NCI-H2227 (cell line): ENCODE results near the gene MAML1.
"Not testable (repeated sequence)": the region's sequence is repeated elsewhere in the genome, so short reads cannot be mapped to it uniquely, and the experiment has no call there.

Source experiments
- DNase-seq: peaks from one replicate; lab custom pipeline; 2025; ENCODE audit not compliant: unreplicated experiment; lab: John Stamatoyannopoulos, UW

MAML1 gene

GRCh38 chr5:179768326-179769085 lies 35.9 kb downstream of the MAML1 start:
- DNase-seq: no peak

- no peak for DNase-seq
Observed at GRCh38 chr5:179769271-179769670, 36.6 kb downstream of the MAML1 start.

GRCh38 chr5:179769796-179770195 lies 37.2 kb downstream of the MAML1 start:
- DNase-seq: no peak

- DNase-seq: no peak
Observed at GRCh38 chr5:179771311-179771895, 38.8 kb downstream of the MAML1 start.

GRCh38 chr5:179772351-179772750 lies 39.7 kb downstream of the MAML1 start:
- DNase-seq: no peak

DNA sequence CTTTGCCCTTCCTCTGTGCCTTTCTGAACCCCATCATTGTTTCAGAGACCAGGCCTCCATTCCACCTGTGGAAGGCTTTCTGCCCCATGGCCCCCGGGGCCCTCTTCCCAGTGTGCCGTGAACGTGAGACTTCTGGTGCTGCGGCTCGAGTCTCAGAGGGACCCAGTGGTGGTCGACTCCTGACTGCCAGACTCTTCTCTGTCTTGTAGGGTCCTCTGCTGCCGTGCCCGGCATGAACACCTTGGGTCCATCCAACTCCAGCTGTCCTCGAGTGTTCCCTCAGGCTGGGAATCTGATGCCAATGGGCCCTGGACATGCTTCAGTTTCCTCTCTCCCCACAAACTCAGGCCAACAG lies 41.0 kb downstream of the MAML1 start:
- DNase-seq: no peak

DNA sequence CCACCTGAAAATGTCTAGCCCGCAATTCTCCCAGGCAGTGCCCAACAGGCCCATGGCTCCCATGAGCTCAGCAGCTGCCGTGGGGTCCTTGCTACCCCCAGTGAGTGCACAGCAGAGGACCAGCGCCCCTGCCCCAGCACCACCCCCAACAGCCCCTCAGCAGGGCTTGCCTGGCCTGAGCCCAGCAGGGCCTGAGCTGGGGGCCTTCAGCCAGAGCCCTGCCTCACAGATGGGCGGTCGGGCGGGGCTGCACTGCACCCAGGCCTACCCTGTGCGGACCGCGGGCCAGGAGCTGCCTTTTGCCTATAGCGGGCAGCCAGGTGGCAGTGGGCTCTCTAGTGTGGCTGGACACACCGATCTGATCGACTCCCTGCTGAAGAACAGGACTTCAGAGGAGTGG lies 41.8 kb downstream of the MAML1 start:
- no peak for DNase-seq

DNA sequence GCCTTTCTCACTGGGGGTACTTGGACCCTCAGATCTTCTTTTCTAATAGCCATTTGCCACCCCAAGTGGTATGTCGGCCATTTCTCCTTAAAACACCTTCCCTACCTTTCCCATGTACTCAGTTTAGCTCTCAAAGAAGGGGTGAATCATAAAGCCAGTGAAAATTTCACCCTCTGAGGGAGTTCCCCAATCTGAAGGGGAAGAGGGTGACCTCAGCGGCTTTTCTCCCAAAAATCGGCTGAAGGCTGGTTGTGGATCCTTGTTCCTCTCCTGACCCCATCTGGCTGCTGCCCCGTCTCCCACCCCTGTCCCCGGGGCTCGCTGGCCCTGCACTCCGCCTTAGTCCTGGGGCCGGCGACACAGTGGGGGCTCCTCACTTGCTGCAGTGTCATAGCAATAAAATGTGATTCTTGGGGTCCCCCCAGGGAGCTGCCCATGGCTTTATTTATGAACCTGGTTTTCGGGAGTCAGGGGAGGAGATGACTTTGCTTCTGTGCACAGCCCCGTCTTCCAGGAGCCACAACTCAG lies 43.9 kb downstream of the MAML1 start:
- no peak for DNase-seq

DNA sequence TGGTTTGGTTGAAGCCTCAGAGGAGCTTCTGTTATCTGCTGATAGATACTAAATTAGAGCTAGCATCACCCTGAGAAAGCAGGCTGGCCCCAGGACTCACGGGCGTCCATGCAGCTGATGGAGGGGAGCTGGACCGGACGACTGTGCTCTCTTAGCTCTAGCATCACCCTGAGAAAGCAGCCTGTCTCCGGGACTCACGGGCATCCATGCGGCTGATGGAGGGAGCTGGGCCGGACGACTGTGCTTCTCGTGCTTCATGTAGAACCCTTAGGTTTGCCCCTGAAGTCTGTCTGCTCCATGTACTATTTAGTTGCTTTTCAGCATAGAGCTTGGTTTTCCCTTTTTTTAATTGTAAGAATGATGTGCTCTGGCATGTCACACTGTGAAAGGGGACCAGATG lies 44.8 kb downstream of the MAML1 start:
- DNase-seq: no peak

DNA sequence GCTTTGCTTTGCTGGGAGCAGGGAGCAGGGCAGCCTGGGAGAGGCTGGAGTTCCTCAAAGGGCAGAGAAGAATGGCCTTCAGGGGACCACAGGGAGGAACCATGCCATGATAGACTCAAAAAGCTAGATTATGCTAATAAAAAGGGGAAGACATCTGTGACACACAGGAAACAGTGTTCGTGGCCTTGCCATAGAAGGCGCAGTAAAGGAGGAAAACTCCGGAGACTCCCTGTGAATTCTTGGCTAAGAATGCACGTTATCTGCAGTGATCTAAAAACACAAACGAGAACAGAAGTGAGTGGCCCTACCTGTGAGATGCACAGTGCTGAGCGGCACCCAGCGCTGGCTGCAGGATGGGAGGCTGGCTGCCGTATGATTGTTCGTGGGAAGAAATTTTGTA lies 45.3 kb downstream of the MAML1 start:
- no peak for DNase-seq

- DNase-seq: no peak
Observed at GRCh38 chr5:179778591-179778990, 46.0 kb downstream of the MAML1 start.

GRCh38 chr5:179779826-179780225 lies 47.2 kb downstream of the MAML1 start:
- DNase-seq: no peak

DNA sequence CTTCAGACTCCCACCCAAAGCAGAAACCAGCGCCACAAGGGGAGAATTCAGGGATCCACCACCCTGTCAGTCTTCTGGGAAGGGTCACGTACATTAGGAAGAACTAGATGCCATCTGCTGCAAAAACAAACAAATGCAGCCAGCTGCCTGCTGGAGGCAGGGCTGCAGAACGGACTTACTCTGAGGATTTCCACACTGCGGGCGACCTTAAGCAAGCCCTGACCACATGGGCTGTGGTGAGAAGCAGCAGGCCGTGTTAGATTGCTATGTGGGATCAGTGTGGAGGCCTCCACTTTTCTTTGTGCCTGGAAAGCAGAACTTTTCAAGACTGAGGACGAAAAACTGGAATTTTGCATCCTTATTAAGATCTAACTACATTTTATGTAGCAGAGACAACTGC lies 47.7 kb downstream of the MAML1 start:
- no peak for DNase-seq

DNA sequence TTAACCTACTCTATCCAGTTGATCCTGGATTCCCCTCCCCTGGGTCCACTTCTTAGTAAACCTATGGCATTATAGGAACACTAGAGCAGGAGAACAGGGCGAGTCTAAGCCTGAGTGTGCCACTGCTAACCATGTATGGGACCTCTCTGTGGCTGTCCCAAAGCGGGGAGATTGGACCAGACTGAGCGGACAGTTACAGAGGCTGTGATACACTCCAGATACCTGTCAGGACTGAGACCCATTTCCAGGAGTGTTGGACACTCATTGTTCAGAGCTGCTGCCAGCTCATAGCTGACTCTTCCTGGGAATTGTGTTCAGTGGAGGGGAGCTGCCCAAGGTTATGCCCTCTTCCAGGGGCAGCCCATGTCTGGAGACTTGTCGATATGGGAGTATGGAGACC lies 49.2 kb downstream of the MAML1 start:
- no peak for DNase-seq

DNA sequence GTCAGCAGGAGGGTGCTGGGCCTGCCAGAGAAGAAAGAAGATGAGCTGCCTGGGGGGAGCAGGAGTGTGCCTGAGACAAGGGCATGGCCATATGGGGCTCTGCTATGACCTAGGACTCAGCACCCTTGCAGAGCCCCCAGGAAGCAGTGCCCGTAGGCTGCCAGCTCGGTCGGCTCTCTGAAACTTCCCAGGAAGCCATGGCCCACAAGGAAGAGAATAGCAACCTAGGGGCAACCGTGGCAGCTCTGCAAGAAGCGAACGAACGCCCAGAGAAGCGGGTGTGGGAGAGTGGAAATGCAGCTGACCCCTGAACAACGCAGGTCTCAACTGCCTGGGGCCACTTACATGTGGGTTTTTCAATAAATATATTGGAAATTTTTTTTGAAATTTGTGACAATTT lies 50.5 kb downstream of the MAML1 start:
- DNase-seq: no peak

- DNase-seq: no peak
Observed at GRCh38 chr5:179786861-179787260, 54.2 kb downstream of the MAML1 start.

DNA sequence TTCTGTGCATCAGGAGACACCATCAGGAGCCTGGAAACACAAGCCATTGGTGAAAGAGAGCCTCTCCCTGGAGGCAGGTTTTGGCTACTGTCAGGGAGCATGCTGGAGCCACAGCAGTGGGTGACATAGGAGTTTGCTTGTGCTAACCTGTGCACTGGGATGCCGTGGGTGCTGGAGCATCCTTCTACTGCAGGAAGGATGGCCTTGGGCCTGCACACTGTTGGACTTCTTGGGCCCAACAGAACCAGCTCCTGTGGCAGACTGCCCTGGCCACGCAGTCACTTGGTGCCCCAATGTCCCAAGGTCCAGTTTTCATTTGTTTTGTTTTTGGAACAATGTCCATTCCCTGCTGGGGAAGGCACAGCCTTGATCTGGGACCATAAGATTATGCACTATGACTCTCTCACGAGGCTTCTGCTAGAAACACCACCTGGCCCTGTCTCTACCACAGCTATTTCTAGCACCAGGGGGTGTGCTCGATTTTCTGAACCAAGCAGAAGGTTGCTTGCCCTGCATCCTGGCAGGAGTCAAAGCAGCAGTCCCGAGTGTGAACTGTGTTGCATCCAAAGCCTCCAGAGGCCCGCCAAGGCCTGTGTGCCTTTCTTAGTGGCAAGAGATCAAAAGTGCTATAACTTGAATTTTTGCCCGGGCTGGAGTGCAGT lies 55.7 kb downstream of the MAML1 start:
- DNase-seq: no peak

GRCh38 chr5:179789278-179789677 lies 56.7 kb downstream of the MAML1 start:
- not testable (repeated sequence) for DNase-seq

DNA sequence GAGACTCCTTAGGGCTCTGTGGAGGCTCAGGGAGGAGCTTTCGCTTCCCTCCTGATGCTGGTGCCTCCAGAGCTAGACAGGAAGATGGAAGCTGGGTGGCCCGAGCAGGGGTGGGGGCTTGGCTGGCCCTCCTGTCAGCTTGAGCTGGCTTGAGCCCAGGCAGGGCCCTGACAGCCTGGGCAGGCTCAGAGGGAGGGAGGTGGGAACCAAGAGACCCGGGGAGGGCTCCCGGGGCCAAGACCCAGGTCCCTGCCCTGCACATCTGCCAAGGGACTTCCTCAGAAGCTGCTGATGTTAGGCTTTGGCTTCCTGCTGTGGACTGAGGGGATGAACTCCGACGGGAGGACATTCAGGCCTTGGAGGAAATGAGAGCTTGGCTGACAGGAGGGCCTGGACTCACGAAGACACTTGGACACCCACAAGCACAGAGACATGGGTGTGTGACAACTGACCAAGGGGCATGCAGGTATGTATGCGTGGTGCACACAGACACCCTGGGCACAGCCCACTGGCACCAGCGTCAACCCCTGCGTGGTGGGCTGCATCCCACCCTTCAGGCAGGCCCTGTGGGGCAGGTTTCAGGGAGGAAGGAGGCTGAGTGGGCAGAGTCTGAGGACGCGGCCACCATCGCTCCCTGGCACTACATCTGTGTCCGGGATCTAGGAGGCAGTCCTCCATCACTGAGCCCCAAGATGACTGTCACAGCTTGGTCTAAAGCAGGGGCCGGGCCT lies 59.4 kb downstream of the MAML1 start:
- DNase-seq: no peak

GRCh38 chr5:179792612-179793467 lies 60.2 kb downstream of the MAML1 start:
- no peak for DNase-seq
